Coronary artery (tissue), 2 donors: Measurements from ENCODE around the gene PLXNA1.

Experiments
- DNase-seq: peaks from one replicate; pipeline ENCODE4 v3.0.0-alpha.2; 2017; ENCODE audit warnings: low spot score
- H3K27ac ChIP-seq, 2 donors: fragments of 200-600 bp; sonication (generic); one replicate each; pipeline ENCODE4 v1.5.1; 2016 to 2019
- H3K4me3 ChIP-seq: fragments of 200-600 bp; sonication (generic); 2 replicates; pipeline ENCODE4 v1.5.1; 2016; ENCODE audit warnings: mild to moderate bottlenecking, moderate library complexity
- TF ChIP-seq, protein P1 (sequence below): fragments of 200-600 bp; sonication (generic); IDR thresholded peaks from one replicate; pipeline ENCODE4 v1.5.1; 2019; ENCODE audit warnings: antibody characterized with exemption

PLXNA1 gene

DNA sequence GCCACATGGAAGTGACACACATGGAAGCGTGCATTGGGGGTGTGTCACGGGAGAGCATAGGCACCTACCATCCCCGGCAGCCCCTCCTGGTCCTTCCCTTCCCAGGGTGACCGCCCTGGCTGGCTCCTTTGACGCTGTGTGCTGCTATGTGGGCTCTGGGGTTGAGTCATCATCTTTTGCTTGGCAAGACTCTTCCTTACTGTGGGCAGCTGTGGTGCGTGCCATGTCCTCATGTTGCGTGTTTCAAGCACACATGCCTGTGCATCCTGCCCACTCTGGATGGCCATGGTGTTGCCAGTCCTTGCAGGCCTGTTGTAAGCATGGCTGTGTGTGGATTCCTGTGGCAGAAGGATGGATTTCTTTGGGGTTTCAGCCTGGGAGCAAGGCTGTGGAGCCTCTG, 14.0 kb downstream of the PLXNA1 start:
- Histone ChIP-seq H3K4me3 (no peak overlapping the region), H3K27ac (peak overlapping the region in 1 of 2 donors; percentile 45)
- DNase-seq: no peak
- TF ChIP-seq, protein P1, sequence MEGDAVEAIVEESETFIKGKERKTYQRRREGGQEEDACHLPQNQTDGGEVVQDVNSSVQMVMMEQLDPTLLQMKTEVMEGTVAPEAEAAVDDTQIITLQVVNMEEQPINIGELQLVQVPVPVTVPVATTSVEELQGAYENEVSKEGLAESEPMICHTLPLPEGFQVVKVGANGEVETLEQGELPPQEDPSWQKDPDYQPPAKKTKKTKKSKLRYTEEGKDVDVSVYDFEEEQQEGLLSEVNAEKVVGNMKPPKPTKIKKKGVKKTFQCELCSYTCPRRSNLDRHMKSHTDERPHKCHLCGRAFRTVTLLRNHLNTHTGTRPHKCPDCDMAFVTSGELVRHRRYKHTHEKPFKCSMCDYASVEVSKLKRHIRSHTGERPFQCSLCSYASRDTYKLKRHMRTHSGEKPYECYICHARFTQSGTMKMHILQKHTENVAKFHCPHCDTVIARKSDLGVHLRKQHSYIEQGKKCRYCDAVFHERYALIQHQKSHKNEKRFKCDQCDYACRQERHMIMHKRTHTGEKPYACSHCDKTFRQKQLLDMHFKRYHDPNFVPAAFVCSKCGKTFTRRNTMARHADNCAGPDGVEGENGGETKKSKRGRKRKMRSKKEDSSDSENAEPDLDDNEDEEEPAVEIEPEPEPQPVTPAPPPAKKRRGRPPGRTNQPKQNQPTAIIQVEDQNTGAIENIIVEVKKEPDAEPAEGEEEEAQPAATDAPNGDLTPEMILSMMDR: no peak

DNA sequence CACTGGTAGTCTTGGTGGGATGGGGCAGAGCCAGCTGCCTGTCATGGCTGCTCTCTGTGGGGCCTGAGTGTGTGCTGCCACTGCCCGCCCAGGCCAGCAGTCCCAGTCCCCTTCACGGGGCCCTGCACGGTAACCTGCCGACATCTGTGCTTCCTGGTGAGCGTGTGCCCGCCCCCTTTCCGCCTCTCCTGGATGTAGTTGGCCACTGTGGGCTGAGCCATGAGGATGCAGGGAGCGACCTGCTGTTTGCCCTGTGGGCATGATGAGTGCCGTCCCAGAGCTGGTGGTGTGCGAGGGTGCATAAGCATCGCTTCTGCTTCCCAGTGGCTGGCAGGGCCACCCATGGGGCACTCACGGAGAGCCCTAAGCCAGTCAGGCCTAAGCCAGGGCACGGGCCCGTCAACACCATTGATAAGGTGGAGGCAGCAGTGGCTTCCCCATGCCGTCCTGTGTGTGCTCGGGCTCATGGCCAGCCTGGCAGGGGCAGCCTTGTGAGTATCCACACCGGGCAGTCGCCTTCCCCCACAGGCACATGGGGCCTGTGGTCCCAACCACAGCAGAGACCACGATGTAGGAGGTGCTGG, 14.6 kb downstream of the PLXNA1 start:
- TF ChIP-seq, protein P1: no peak
- H3K27ac ChIP-seq: peak overlapping the region in 1 of 2 donors; percentile 45
- no peak for DNase-seq

DNA sequence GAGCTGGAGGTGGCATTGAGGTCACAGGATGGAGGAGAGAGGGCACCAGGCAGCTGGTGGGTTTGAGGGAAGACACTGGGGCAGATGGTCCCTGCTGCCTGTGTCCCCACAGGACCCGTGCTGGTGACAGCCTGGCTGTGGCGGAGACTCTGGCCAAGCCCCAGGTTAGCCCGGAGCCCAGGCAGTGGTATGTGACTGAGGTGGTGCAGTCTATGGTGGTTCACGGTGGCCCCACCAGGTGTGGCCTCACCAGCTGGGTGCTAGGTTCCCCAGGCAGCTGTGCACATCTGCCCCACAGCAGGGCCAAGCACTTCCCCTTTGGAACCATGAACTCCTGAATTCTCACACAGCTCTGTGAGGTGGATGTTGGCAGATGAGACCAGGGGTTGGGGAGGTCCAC, 15.4 kb downstream of the PLXNA1 start:
- TF ChIP-seq, protein P1: no peak
- no peak for DNase-seq
- Histone ChIP-seq H3K27ac (peak overlapping the region in 1 of 2 donors; percentile 90), H3K4me3 (no peak overlapping the region)

More for the DNA sequence above, 14.6 kb downstream of the PLXNA1 start:
- H3K4me3 ChIP-seq: no peak overlapping the region

DNA sequence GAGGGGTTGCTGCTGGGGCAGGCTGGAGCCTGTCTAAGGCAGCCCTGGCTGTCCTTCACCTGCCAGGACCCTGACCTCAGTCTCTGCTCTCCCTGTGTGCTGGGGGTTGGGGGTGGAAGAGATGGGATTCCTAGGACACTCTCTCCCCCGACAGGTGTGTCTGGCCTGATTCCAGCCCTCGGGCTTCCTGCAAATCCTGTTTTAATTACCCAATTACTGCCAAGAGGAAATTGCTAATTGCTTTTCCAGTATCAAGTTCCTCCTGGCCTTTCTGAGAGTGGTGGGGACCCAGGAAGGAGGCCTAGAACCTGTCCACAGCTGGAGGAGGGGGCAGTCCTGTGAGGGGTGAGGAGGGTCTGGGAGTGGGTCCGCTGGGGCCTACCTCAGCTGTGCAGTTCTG, 15.8 kb downstream of the PLXNA1 start:
- DNase-seq: no peak
- Histone ChIP-seq H3K27ac (peak overlapping the region in 1 of 2 donors; percentile 90), H3K4me3 (no peak overlapping the region)
- TF ChIP-seq, protein P1: no peak

DNA sequence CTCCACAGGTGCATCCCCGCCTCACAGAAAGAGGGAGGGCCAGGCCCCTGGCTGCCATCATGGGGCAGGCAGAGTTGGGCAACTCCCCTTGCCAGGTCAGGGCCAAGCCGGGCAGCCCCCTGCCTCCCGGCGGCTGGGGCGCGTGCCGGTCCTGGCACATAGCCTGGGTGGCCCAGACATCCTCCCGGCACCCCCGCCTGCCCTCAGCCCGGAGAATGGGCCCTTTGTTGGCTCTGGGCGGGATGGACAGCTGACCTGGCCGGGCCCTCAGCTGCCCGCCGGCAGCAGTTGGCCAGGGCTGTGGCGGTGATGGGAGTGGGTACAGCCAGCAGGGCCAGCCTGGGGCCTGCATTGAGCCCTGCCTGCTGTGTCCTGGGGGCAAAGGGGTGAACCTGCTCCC, 16.5 kb downstream of the PLXNA1 start:
- H3K4me3 ChIP-seq: no peak overlapping the region
- no peak for DNase-seq
- TF ChIP-seq, protein P1: no peak
- peak overlapping the region; percentile 48 to 90 for H3K27ac ChIP-seq

DNA sequence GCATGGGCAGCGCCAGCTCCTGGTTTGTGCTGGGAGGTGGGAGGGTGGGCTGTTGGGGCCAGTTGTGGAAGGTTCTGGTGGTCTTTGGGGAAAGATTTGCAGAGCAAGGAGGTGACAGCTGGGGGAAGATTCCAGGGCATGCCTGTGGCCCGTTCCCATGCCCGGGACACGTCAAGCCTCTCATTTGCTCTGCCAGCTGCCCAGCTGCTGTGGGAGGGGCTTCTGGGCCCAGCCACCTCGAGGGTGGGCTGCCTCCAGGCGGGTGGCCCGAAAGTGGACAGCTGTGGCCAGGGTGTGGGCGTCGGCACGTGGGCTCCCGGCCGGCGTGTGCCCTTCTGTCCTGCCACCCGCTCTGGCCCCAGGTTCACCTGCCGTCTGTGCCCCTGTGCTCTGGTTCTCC, 17.2 kb downstream of the PLXNA1 start:
- H3K27ac ChIP-seq: peak overlapping the region; percentile 48 to 90
- no peak overlapping the region for H3K4me3 ChIP-seq
- no peak for DNase-seq
- TF ChIP-seq, protein P1: no peak

DNA sequence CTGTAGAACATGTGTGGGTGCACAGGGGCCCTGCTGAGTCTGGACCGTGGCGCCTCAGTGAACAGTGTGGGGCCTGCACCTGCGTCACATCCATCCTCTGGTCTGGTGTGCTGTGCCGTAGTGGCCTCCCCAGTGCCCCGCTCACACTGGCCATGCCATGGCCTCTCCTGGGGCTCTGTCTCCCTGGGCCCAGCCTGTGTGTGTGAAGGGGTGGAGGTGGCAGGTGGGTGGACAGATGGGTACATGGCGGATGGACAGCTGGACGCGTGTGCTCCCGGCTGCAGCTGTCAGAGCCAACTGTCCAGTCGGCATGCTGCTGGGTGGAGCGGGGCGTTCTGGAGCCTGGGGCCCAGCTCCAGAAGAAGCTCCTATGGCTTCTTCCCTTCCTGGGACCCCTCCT, 17.8 kb downstream of the PLXNA1 start:
- no peak for DNase-seq
- H3K4me3 ChIP-seq: no peak overlapping the region
- peak overlapping the region; percentile 48 to 90 for H3K27ac ChIP-seq
- TF ChIP-seq, protein P1: no peak
